ENCODE results near the gene GMDS.

- TF ChIP-seq CTCF (IDR thresholded peaks at IDR 0.05; ENCODE audit: low read length) (no peak), EZH2 (optimal IDR thresholded peaks at IDR 0.05; ENCODE audit: low read depth, low read length) (no peak)
These were observed 591.4 kb downstream of the GMDS start for GRCh38 chr6:1654054-1654453.
